Stimulated activated CD8-positive, alpha-beta memory T cell treated with anti-CD3 and anti-CD28 coated beads, Interleukin-12 subunit alpha, Interleukin-12 subunit beta, amount 100 ng/mL, for 1 hour (primary cell): ENCODE results near the gene SLC4A3.
"Not testable (repeated sequence)": the region's sequence is repeated elsewhere in the genome, so short reads cannot be mapped to it uniquely, and the experiment has no call there.

ENCODE experiments used
- DNase-seq: peaks from one replicate; pipeline ENCODE4 v3.0.0-alpha.2; 2020; ENCODE audit warnings: low read depth

The SLC4A3 gene

DNA sequence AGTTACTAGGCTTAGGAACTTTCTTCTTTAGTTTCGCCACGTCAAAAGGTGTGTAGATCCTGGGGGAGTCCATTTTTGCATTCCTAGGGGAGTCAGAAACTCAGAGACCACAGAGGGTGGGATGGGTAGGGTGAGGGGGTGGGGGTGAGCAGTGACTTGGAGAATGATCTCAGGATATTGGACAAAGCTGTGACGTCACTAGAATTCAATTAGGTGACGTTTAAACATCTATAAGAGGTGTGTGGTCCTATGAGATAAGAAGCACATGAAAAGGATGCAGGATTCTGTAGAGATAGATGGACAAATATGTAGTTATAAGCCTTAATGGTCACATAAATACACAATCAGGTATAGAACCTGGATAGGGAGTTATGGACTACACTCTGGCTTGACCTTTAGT, 21.5 kb downstream of the SLC4A3 start:
- DNase-seq, result no peak

DNA sequence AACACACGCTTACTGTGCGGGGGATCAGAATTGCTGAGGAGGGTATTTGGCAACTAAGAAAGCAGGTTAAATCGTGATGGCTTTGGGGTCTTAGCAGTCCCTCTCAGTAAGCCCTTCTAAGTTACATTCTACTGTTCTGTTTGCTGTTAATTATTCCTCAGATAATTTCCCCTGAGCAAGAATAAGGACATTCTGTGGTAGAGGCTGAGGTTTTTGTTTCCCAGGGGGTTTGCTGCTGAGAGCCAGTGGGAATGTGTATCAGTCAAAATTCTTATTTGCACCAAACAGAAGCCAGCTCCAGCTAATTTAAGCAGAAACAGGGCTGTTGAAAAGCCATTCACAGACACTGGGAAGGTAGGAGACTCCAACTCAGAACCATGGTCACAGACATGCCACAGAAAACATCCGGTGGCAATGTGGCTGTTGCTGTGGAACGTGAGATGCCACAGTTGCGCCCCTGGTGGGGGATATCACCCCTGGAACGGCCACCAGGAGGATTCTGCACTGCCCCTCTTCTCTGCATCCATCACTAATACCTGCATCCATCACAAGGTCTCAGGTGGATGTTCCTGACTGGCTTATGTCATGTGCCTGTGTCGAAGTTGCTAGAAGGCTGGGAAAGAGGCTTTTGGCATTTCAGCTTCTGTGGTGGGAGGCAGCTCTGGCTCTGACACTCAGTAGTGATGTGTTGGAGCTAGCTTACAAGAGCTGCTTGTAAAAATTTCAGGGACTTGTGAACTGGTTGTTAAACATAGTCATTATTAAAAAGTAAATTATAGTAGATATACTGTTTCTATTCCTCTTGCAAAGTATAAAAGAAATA, 23.2 kb downstream of the SLC4A3 start:
- DNase-seq, result no peak

- not testable (repeated sequence) for DNase-seq
Measured at GRCh38 chr2:219651656-219652055, 24.2 kb downstream of the SLC4A3 start.

- no peak for DNase-seq
Measured at GRCh38 chr2:219656526-219656925, 29.1 kb downstream of the SLC4A3 start.

- DNase-seq, result no peak
Measured at GRCh38 chr2:219658196-219658846, 30.9 kb downstream of the SLC4A3 start.

DNA sequence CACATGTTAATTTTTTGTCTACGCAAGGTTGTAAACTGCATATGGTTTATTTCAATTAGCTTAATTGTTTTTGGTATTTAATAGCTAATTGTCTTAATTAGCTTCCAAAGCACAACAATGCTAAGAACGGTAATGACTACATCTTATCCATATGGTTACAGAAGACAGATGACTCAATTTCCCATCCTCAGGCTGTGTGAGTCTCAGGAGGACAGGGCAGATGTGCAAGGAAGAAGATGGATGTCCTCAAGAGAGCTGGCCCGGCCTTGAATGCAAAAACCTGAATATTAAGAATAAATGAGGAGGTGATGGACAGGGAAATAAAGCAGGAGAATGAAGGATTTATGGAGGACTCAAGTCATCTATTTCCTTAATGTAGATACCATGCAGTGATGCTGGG, 31.4 kb downstream of the SLC4A3 start:
- DNase-seq, result no peak

DNA sequence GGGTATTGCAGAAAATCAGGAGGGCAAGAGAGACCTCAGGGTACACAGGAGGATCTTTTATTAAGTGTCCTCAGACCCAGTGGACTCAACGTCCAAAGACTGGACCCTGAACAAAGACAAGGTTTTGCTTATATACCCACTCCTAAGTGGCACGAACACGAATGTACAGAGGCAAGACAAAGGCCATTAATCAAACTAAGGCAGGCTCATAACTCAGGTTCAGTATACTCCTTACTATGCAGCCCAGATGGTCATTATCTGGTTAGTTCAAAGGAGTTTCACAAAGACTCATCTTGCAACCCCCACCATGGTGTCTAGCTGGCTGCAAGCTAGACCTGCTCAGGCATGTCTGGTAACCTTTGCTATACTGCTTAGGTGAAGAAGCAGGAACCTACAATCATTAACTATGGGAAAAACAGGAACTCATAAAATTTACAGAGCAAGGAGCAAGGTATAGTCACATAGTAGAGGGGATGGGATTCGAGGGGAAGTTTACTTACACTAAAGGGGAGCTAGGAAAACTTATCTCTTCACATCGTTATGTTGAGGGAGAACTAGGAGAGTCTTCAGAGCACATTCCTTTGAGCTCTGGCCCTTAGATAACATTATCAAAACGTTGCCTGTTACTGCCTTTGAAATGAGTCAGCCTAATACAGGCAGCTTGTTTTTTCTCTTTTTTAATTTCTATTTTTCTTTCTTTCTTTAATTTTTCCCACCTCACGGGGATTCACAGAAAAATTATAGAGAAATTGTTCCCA, 33.9 kb downstream of the SLC4A3 start:
- no peak for DNase-seq

DNA sequence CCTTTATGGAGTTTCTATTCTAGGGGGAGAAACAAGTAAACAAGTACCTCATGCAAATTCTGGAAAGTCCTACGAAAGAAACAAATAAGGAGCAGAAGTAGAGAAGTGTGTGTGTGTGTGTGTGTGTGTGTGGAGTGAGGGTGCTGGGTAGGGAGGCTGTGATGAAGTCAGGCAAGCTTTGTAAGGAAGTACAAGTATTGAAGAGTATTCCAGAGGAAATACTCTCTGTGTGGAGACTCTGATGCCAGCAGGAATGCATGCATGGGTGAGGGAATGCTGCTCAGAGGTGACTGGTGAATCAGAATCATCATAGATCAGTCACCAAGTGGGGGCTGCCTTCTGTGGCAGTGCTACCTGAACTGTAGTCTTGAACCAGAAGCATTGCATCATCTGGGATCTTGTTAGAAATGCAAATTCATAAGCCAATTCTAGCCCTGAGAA, 34.5 kb downstream of the SLC4A3 start:
- no peak for DNase-seq

- DNase-seq, result no peak
Measured at GRCh38 chr2:219662566-219662965, 35.1 kb downstream of the SLC4A3 start.

- no peak for DNase-seq
Measured at GRCh38 chr2:219663116-219663762, 35.8 kb downstream of the SLC4A3 start.

DNA sequence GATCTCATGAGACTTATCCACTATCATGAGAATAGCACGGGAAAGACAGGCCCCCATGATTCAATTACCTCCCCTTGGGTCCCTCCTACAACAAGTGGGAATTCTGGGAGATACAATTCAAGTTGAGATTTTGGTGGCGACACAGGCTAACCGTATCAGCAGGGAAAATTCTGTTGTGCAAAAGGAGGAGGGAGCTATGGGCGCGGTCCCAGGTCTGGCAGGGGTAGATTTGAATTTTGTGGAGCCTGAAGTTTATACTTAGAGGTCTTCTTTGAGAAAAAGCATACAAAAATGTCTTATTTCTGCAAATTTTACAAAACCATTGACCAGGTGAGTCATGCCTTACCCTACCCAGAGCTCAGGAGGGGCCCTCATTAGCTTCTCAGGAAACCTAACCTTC, 36.6 kb downstream of the SLC4A3 start:
- no peak for DNase-seq

GRCh38 chr2:219664944-219665343, 37.5 kb downstream of the SLC4A3 start:
- no peak for DNase-seq

GRCh38 chr2:219665926-219666325, 38.5 kb downstream of the SLC4A3 start:
- no peak for DNase-seq

DNA sequence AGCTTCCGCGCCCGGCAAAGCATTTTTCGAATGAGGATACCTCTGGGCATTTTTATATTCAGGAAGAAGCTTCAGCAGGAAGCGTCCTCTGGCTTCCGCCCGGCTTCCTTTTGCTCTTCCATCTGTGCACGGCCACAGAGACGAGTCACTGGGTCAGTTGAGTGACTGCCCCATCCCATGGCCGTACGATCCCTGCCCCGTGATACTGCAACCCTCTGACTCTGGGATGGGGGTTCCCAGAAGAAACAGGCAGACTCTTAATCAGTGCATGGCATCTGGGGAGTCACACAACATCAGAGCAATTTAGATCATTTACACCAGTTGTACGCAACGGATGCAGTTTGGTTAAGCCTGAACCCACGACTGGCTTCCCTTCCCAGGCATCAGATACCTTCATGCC, 40.9 kb downstream of the SLC4A3 start:
- no peak for DNase-seq

GRCh38 chr2:219670386-219670785, 43.0 kb downstream of the SLC4A3 start:
- DNase-seq, result no peak

- DNase-seq, result no peak
Measured at GRCh38 chr2:219671279-219671678, 43.8 kb downstream of the SLC4A3 start.

DNA sequence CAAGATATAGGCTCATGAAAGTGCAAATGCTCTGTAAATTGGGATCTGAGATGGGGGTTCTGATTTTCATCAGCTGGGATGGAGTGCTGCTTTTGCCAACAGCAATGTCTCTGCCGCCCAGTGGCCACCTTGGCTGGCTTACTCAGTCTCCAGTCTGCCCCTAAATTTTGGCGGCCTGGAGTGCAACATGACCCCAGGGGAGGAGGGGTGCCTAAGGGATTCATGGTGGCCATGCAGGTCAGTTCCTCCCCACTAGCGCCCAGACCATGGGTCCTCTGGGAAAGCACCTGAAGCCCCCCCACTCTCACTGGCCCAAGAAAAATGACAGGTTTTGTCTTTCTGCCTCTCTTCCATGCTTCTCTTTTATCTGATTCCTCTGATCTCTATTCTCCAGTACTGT, 45.0 kb downstream of the SLC4A3 start:
- DNase-seq, result no peak

DNA sequence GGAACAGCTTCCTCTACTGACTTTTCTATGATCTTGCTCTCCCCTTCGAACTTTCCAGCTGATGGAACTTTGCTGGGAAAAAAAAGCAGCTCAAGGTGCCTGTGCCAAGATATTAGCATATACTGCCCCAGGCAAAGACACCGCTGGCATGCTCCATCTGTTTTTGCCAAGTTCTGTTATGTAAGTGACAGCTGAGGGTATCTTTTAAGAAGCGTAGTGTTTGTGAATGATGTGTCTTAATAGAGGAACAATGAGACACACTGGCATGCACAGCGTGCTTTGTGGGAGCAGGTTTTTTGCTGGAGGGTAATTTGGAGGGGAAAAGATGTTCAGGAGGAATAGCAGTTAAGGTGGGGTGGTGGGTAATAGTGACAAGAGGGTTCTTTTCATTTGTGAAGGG, 47.8 kb downstream of the SLC4A3 start:
- no peak for DNase-seq

DNA sequence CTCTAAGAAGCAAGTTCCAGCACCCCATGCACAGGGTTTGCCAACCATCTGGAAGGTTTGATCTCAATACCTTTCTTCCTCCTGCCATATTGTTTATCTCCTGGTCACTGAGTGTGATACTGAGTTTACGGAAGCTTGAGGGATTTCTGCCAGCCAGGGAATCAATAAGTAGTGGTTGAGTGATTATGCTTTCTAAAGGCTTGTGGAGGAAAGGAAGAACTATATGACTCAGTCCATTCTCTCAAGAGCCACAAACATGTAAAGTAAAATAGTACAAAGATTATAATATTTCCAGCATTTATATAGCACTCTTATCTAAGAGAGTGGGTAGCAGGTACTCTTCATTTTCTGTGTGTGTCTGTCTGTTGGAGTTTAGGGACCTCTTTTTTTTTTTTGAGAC, 49.2 kb downstream of the SLC4A3 start:
- DNase-seq, result no peak

DNA sequence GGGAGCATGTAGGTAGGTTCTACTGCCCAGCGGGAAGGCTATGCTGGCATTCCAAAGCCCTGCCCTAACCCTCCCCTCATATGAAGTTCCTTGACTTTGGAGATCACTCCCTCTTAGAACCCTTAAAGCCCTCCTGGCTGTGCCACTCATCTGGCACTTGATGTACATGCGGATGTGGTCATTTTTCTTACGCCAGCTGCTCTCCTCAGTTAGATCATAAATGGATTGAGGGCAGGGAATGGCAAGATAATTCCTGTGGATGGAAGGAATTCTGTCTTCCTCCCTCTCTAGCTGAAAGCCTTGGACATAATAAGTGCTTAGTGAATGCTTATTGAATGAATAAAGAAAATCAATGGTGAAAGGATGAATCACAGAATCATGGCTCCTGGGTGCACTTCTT, 51.6 kb downstream of the SLC4A3 start:
- no peak for DNase-seq

GRCh38 chr2:219679571-219679970, 52.1 kb downstream of the SLC4A3 start:
- no peak for DNase-seq

- DNase-seq, result no peak
Measured at GRCh38 chr2:219680958-219681693, 53.7 kb downstream of the SLC4A3 start.
